GM15510 (cell line): Measurements from ENCODE around the gene ABHD3.

Source experiments
- POLR2A ChIP-seq: IDR thresholded peaks from 3 replicates; pipeline ENCODE4 v1.6.1; 2011; ENCODE audit warnings: borderline replicate concordance; ENCODE audit not compliant: insufficient read length; ENCODE audit errors: extremely low read depth

The ABHD3 gene

DNA sequence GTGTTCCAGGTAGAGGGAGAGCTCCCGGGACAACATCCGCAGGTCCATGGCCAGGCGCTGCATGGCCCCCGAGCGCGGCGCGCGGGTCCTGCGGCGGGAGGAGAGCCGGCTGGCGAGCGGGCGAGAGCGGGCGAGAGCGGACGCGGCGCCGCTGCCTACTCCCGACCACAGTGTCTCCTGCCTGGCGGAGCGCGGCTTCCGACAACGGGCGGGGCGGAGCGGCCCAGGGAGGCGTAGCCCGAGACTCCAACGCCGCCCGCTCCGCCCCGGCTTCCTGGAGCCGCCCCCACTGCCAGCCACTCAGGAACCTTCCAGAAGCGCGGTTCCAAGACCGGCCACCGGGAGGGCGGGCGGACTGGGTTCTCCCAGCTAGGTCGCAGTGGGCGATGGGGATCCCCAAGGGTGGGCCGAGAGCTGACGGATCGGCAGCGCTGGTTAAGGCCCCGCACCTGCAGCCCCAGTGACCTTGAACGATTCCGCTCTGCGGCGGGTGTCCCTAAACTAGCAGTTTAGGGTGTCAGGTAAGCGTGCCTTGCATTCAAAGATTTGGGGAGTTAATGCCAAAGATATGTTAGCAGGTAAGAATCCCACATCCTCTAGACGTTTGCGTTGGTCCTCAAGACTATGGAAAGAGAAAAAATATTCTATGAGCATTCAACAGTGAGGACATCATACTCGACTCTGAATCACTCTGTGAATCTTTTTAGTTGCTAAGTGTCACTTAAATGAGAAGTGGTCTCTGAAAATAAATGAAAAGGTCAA is at the start of gene ABHD3:
ABHD3 (minus strand) TSS at position 172 of the 762 bp plus-strand sequence; CDS start at position 63, 109 bp downstream.
- peak; percentile 97 for TF ChIP-seq POLR2A

DNA sequence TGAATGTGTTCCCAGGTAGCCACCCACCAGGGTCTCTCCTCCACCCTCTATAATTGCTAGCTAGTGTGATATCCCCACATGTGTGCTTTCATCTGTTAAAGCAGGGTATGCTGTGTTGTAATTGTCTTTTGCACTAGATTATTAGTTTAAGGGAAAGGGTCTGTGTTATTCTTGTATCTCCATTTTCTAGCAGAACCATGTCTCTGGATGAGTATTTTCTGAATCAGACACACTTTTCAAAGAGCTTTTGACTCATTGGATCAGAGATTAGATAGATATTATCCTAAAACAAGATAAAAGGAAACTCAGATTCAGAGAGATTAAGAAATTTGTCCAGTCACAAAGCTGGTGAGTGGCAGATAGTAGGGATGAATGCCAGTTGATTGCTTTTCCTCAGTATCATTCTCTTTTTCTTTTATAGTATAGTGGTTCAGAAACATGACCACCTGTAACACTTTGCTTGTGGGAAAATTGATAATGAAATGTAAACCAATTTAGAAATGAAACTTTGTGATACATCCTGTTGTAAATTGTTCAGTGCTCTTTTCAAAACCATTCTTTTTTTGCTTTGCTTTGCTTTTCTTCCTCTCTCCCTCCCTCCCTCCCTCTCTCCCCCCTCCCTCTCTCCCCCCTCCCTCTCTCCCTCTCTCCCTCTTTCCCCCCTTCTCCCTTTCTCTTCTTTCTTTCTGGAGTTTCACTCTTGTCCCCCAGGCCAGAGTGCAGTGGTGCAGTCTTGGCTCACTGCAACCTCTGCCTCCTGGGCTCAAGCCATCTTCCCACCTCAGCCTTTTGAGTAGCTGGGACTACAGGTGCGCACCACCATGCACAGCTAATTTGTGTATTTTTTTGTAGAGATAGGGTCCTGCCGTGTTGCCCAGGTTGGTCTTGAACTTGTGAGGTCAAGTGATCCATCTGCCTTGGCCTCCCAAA is 43.5 kb upstream of the ABHD3 start:
- no peak for TF ChIP-seq POLR2A

DNA sequence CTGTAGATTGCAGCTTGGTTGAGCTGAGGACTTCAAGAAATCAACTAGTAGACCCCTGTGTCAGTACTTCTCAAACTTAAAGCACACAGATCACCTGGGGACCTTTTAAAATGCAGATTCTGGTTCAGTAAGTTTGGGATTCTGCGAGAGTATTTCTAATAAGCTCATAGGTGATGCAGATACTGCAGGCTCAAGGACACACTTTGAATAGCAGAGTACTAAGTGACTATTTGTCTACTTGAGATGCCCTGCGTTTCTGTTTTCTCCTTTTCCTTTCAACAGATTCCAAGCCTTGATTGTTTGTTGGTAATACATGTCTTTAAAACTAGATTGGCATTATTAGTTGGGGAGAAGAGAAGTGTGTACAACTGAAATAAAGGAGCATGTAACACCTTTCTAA is 42.7 kb upstream of the ABHD3 start:
- no peak for TF ChIP-seq POLR2A

- no peak for TF ChIP-seq POLR2A
These were observed 40.7 kb upstream of the ABHD3 start for GRCh38 chr18:21745231-21745630.

GRCh38 chr18:21743166-21743832 is 38.7 kb upstream of the ABHD3 start:
- TF ChIP-seq POLR2A = no peak

DNA sequence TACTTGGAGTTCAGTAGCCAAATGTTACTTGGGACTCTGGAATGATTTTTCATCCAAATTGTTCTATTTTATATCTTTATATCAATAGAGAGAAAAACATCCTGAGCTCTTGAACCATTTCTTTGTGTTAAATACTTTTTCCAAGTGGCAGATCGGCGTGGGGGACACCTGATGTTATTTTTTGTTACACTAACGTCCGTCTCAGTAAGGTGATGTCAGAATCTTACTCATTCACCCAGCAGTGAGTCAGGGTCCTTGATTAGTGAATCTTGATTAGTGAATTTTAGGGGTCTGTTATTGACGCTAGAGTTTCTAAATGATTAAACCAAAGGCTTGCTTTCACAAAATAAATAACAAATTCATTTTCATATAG is 37.7 kb upstream of the ABHD3 start:
- no peak for TF ChIP-seq POLR2A

DNA sequence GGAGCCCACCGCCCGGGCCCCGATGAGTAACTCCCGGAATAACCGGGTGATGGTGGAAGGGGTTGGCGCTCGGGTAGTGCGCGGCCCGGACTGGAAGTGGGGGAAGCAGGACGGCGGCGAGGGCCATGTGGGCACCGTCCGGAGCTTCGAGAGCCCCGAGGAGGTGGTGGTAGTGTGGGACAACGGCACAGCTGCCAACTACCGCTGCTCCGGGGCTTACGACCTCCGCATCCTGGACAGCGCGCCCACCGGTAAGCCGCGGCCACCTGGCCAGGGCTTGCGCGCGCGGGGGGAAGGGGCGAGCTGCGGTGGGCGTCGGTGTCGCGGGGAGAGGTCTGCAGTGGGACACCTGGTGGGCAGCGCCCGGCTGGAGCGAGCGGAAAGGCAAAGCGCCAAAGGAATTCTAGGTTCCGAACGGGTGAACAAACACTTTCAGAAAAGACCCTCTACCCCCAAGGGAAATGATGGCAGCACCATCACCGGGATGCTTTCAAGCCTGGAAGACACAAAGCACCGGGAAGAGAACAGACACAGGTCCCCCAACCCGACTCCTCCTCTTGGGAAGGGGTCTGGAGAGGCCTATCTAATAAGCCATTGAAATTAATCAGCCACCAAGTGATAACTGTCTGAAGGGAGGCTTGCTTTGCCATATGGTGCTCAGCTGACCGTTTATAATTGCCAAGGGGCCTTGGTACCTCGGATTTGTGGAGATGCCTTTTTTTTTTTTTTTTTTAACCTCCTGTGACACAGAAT is 37.2 kb upstream of the ABHD3 start:
- no peak for TF ChIP-seq POLR2A

DNA sequence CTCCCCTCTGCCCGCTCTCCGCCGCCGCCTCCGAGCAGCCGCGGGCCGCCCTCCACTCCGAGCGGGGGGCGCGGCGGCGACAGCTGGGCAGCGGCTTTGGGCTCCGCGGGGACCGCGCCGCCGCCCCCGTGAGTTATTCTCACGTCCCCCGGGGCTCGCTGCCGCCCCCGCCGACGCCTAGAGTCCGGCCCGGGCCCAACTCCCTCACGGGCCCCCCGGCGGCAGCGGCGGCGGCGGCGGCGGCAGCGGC is 36.7 kb upstream of the ABHD3 start:
- no peak for TF ChIP-seq POLR2A

GRCh38 chr18:21740538-21741311 is 36.2 kb upstream of the ABHD3 start, which contains the start of gene MIB1:
TSS of gene MIB1 (plus strand) at chr18:21740792. CDS start at chr18:21741584, 792 bp downstream.
- TF ChIP-seq POLR2A = peak; percentile 66

- TF ChIP-seq POLR2A = no peak
These were observed 35.3 kb upstream of the ABHD3 start for GRCh38 chr18:21739604-21740537.

- TF ChIP-seq POLR2A = no peak
These were observed 31.0 kb upstream of the ABHD3 start for GRCh38 chr18:21735452-21736015.

GRCh38 chr18:21733011-21733410 is 28.4 kb upstream of the ABHD3 start:
- no peak for TF ChIP-seq POLR2A

GRCh38 chr18:21727702-21728101 is 23.1 kb upstream of the ABHD3 start:
- no peak for TF ChIP-seq POLR2A

GRCh38 chr18:21725201-21725600 is 20.6 kb upstream of the ABHD3 start:
- TF ChIP-seq POLR2A = no peak
